ENCODE measurements around the gene TNK2.
A peak's percentile ranks its signal among the peaks of the same experiment; 100 is the strongest.
"Not testable (repeated sequence)": the region's sequence is repeated elsewhere in the genome, so short reads cannot be mapped to it uniquely, and the experiment has no call there.

TNK2 gene

GRCh38 chr3:195907934-195908693 lies at the start of gene TNK2:
Gene TNK2 (minus strand): TSS chr3:195908551. CDS start chr3:195888588, 19,963 bp downstream.
- H3K9me3 Mint-ChIP-seq = no peaks in the 10 kb centered on the region
- H3K27me3 Mint-ChIP-seq = no peaks in the 10 kb centered on the region
- H3K4me1 Mint-ChIP-seq = peaks cover 38% of the 10 kb centered on the region
- H3K27ac Mint-ChIP-seq = peak within 1 kb of the TSS; percentile 100
- peak within 1 kb of the TSS; percentile 97 for H3K4me3 Mint-ChIP-seq
- H3K36me3 Mint-ChIP-seq = peaks cover 2% of the 10 kb centered on the region
- peak; percentile 20 for ATAC-seq (ENCODE audit: low read depth)
- DNase-seq (ENCODE audit: low spot score in 2 of 2) = peak; percentile 49 to 71

GRCh38 chr3:195956577-195956976 lies 48.2 kb upstream of the TNK2 start:
- no peak for DNase-seq (ENCODE audit: low spot score in 2 of 2)
- H3K4me1 Mint-ChIP-seq = peaks cover 10% of the 10 kb centered on the region
- H3K36me3 Mint-ChIP-seq = peaks cover 11% of the 10 kb centered on the region
- H3K4me3 Mint-ChIP-seq = no peak overlapping the region
- H3K27me3 Mint-ChIP-seq = no peaks in the 10 kb centered on the region
- no peak overlapping the region for H3K27ac Mint-ChIP-seq
- peaks cover 8% of the 10 kb centered on the region for H3K9me3 Mint-ChIP-seq
- no peak for ATAC-seq (ENCODE audit: low read depth)

GRCh38 chr3:195955416-195955841 lies 47.1 kb upstream of the TNK2 start:
- H3K4me1 Mint-ChIP-seq = not testable (repeated sequence)

GRCh38 chr3:195954752-195955119 lies 46.4 kb upstream of the TNK2 start:
- peak overlapping the region; percentile 83 for H3K4me3 Mint-ChIP-seq
- H3K27ac Mint-ChIP-seq; H3K9me3 Mint-ChIP-seq; H3K27me3 Mint-ChIP-seq; DNase-seq (ENCODE audit: low spot score in 2 of 2); H3K4me1 Mint-ChIP-seq; H3K36me3 Mint-ChIP-seq: not testable (repeated sequence)
- ATAC-seq (ENCODE audit: low read depth) = peak; percentile 58

More at GRCh38 chr3:195955416-195955841, 47.1 kb upstream of the TNK2 start:
- not testable (repeated sequence) for H3K9me3 Mint-ChIP-seq; DNase-seq (ENCODE audit: low spot score in 2 of 2); H3K27me3 Mint-ChIP-seq; H3K36me3 Mint-ChIP-seq; ATAC-seq (ENCODE audit: low read depth)
- Mint-ChIP-seq H3K27ac (peak overlapping the region; percentile 6), H3K4me3 (peak overlapping the region; percentile 75)

GRCh38 chr3:195954052-195954751 lies 45.9 kb upstream of the TNK2 start:
- peak in 1 of 2 donors; percentile 38 for DNase-seq (ENCODE audit: low spot score in 2 of 2)
- H3K9me3 Mint-ChIP-seq, H3K27ac Mint-ChIP-seq, H3K4me1 Mint-ChIP-seq, H3K27me3 Mint-ChIP-seq, H3K36me3 Mint-ChIP-seq: not testable (repeated sequence)
- H3K4me3 Mint-ChIP-seq = peak overlapping the region; percentile 83
- ATAC-seq (ENCODE audit: low read depth) = peak; percentile 91

- not testable (repeated sequence) for H3K36me3 Mint-ChIP-seq; H3K9me3 Mint-ChIP-seq; DNase-seq (ENCODE audit: low spot score in 2 of 2); H3K27ac Mint-ChIP-seq; ATAC-seq (ENCODE audit: low read depth); H3K27me3 Mint-ChIP-seq; H3K4me1 Mint-ChIP-seq; H3K4me3 Mint-ChIP-seq
Observed at GRCh38 chr3:195952590-195952989, 44.2 kb upstream of the TNK2 start.

GRCh38 chr3:195951443-195952177 lies 43.3 kb upstream of the TNK2 start:
- H3K27ac Mint-ChIP-seq; H3K27me3 Mint-ChIP-seq; H3K4me3 Mint-ChIP-seq; ATAC-seq (ENCODE audit: low read depth); DNase-seq (ENCODE audit: low spot score in 2 of 2); H3K9me3 Mint-ChIP-seq; H3K4me1 Mint-ChIP-seq; H3K36me3 Mint-ChIP-seq: not testable (repeated sequence)

GRCh38 chr3:195950731-195951130 lies 42.4 kb upstream of the TNK2 start:
- not testable (repeated sequence) for H3K27me3 Mint-ChIP-seq; H3K36me3 Mint-ChIP-seq; DNase-seq (ENCODE audit: low spot score in 2 of 2); H3K4me1 Mint-ChIP-seq; ATAC-seq (ENCODE audit: low read depth); H3K4me3 Mint-ChIP-seq; H3K9me3 Mint-ChIP-seq; H3K27ac Mint-ChIP-seq

GRCh38 chr3:195950164-195950563 lies 41.8 kb upstream of the TNK2 start:
- H3K9me3 Mint-ChIP-seq; H3K36me3 Mint-ChIP-seq; H3K4me3 Mint-ChIP-seq; H3K4me1 Mint-ChIP-seq; DNase-seq (ENCODE audit: low spot score in 2 of 2); ATAC-seq (ENCODE audit: low read depth); H3K27me3 Mint-ChIP-seq; H3K27ac Mint-ChIP-seq: not testable (repeated sequence)

- peaks cover 24% of the 10 kb centered on the region for H3K36me3 Mint-ChIP-seq
- not testable (repeated sequence) for H3K27ac Mint-ChIP-seq; H3K4me3 Mint-ChIP-seq; H3K27me3 Mint-ChIP-seq; H3K9me3 Mint-ChIP-seq; H3K4me1 Mint-ChIP-seq; ATAC-seq (ENCODE audit: low read depth); DNase-seq (ENCODE audit: low spot score in 2 of 2)
Observed at GRCh38 chr3:195946910-195947699, 38.8 kb upstream of the TNK2 start.

- H3K9me3 Mint-ChIP-seq; H3K4me3 Mint-ChIP-seq; ATAC-seq (ENCODE audit: low read depth); H3K4me1 Mint-ChIP-seq; H3K27me3 Mint-ChIP-seq; DNase-seq (ENCODE audit: low spot score in 2 of 2); H3K27ac Mint-ChIP-seq: not testable (repeated sequence)
- H3K36me3 Mint-ChIP-seq = peaks cover 33% of the 10 kb centered on the region
Observed at GRCh38 chr3:195941265-195941815, 33.0 kb upstream of the TNK2 start.

GRCh38 chr3:195940806-195941205 lies 32.5 kb upstream of the TNK2 start:
- H3K27me3 Mint-ChIP-seq; H3K9me3 Mint-ChIP-seq; ATAC-seq (ENCODE audit: low read depth); H3K4me3 Mint-ChIP-seq; H3K27ac Mint-ChIP-seq; DNase-seq (ENCODE audit: low spot score in 2 of 2); H3K4me1 Mint-ChIP-seq: not testable (repeated sequence)
- peaks cover 33% of the 10 kb centered on the region for H3K36me3 Mint-ChIP-seq
